ENCODE measurements around the gene NKX1-1.

The NKX1-1 gene

DNA sequence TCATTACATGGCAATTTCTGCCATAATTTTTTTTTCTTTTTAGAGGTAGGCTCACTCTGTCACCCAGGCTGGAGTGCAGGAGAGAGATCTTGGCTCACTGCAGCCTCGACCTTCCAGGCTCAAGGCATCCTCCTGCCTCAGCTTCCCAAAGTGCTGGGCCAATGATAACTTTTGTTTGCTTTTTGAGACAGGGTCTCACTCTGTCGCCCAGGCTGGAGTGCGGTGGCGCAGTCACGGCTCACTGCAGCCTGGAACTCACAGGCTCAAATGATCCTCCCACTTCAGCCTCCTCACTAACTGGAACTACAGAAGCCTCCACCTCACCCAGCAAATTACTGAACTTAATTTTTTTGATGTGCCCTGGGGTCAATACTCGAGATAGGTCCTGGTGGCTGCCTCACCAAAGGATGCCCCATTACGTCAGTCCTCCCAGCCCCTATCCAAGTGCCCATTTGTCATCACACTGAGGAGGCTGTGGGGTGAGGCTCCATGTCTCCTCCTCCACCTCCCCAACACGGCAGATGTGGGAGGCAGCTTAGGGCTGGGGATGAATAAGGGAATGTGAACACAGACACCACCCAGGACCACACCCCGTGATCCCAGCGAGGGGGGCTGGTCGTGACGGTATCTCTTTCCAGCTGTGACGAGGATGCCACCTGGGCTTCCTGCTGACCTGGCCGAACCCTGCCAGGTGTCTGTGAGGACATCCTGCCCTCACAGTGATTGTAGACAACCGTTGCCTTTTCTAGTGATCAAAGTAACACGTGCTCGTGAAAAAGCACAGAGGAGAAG lies 12.4 kb upstream of the NKX1-1 start:
- Histone ChIP-seq H3K4me2 (ENCODE audit: low read depth, low read length, poor library complexity, severe bottlenecking) (no peak overlapping the region), H3K27me3 (ENCODE audit: low read length) (no peaks in the 10 kb centered on the region), H4K20me1 (ENCODE audit: low read depth, low read length) (no peaks in the 10 kb centered on the region), H2AFZ (ENCODE audit: low read depth, low read length, severe bottlenecking) (no peak overlapping the region), H3K9me2 (replicated peaks; ENCODE audit: insufficient read depth, low read length) (no peaks in the 10 kb centered on the region), H3K4me3 (ENCODE audit: insufficient read depth, low read length, poor library complexity, severe bottlenecking) (no peak overlapping the region), H3K9ac (ENCODE audit: low read length) (no peak overlapping the region), H3K27ac (ENCODE audit: low read depth, low read length) (no peak overlapping the region), H3K9me3 (ENCODE audit: insufficient read depth, low read length) (no peaks in the 10 kb centered on the region), H3F3A (ENCODE audit: insufficient read depth) (no peaks in the 10 kb centered on the region), H3K79me2 (ENCODE audit: insufficient read depth, low read length) (no peaks in the 10 kb centered on the region), H3K36me3 (ENCODE audit: low read length) (no peaks in the 10 kb centered on the region)
- no peak for TF ChIP-seq EZH2phosphoT487 (conservative IDR thresholded peaks at IDR 0.05; ENCODE audit: low read length)
- TF ChIP-seq, protein P1, sequence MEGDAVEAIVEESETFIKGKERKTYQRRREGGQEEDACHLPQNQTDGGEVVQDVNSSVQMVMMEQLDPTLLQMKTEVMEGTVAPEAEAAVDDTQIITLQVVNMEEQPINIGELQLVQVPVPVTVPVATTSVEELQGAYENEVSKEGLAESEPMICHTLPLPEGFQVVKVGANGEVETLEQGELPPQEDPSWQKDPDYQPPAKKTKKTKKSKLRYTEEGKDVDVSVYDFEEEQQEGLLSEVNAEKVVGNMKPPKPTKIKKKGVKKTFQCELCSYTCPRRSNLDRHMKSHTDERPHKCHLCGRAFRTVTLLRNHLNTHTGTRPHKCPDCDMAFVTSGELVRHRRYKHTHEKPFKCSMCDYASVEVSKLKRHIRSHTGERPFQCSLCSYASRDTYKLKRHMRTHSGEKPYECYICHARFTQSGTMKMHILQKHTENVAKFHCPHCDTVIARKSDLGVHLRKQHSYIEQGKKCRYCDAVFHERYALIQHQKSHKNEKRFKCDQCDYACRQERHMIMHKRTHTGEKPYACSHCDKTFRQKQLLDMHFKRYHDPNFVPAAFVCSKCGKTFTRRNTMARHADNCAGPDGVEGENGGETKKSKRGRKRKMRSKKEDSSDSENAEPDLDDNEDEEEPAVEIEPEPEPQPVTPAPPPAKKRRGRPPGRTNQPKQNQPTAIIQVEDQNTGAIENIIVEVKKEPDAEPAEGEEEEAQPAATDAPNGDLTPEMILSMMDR (IDR thresholded peaks at IDR 0.05; ENCODE audit: insufficient read depth, low read length, poor library complexity, severe bottlenecking), result no peak

DNA sequence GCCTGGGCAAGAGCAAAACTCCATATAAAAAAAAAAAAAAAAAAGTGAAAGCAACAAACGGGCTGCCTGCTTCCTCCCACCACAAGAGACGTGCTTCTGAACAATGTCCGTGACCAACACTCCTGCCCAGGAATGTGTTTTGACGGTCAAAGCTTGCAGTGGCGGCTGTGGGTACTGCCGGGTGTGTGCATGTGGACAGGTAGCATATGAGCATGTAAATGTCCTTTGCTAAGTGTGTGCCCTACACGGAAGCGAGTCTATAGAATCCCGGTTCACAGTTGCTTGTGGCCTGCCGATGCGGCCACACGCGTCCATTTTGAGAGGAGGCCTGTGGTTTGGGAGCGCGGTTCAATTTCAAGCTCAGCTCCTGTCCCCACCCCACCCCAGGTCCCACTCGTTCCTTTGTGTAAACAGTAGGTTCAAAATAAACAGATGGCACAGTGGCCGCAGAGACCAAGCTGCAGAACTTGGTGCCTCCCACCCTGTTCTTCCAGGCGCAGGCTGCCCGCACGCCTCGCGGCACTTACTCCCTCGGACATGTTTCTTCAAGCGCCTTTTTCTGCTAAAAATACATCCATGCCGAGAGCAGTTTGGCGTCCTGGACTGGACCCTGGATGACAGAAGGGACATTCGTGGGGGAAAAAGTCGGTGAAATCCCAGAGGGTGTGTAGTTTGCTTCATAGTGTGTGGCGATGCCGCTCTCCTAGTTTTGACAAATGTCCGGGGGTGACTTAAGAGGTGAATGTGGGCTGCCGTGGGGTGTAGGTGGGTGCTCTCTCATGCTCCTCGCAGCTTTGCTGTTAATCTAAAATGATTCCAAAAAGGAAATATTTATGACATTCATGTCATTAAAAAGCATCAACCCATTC lies 11.5 kb upstream of the NKX1-1 start:
- Histone ChIP-seq H3K4me3 (ENCODE audit: insufficient read depth, low read length, poor library complexity, severe bottlenecking) (no peak overlapping the region), H3K9me2 (replicated peaks; ENCODE audit: insufficient read depth, low read length) (no peaks in the 10 kb centered on the region), H3K4me2 (ENCODE audit: low read depth, low read length, poor library complexity, severe bottlenecking) (no peak overlapping the region), H4K20me1 (ENCODE audit: low read depth, low read length) (no peaks in the 10 kb centered on the region), H2AFZ (ENCODE audit: low read depth, low read length, severe bottlenecking) (no peak overlapping the region), H3K9ac (ENCODE audit: low read length) (no peak overlapping the region), H3K79me2 (ENCODE audit: insufficient read depth, low read length) (no peaks in the 10 kb centered on the region), H3K9me3 (ENCODE audit: insufficient read depth, low read length) (no peaks in the 10 kb centered on the region), H3K27ac (ENCODE audit: low read depth, low read length) (no peak overlapping the region), H3K27me3 (ENCODE audit: low read length) (no peaks in the 10 kb centered on the region), H3K36me3 (ENCODE audit: low read length) (no peaks in the 10 kb centered on the region), H3F3A (ENCODE audit: insufficient read depth) (no peaks in the 10 kb centered on the region)
- TF ChIP-seq EZH2phosphoT487 (conservative IDR thresholded peaks at IDR 0.05; ENCODE audit: low read length), result no peak
- TF ChIP-seq, protein P1 (IDR thresholded peaks at IDR 0.05; ENCODE audit: insufficient read depth, low read length, poor library complexity, severe bottlenecking), result no peak

DNA sequence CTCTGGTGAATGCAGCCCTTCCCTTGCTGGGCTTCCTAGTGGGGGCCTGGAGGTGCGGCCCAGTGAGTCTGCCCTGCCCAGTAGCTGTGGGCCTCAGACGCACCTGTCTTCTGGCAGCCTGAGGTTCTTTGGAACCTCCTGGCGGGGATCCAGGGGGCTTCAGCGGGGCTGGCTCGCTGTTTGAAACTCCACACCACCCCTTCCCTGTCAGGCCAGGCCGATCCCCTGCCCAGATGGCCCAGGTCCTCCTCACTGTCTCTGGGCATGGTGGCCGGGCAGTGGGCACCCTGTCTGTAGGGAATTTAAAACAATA lies 10.7 kb upstream of the NKX1-1 start:
- Histone ChIP-seq H3K27ac (ENCODE audit: low read depth, low read length) (no peak overlapping the region), H3K9me2 (replicated peaks; ENCODE audit: insufficient read depth, low read length) (no peaks in the 10 kb centered on the region), H3F3A (ENCODE audit: insufficient read depth) (no peaks in the 10 kb centered on the region), H3K79me2 (ENCODE audit: insufficient read depth, low read length) (no peaks in the 10 kb centered on the region), H4K20me1 (ENCODE audit: low read depth, low read length) (no peaks in the 10 kb centered on the region), H3K36me3 (ENCODE audit: low read length) (no peaks in the 10 kb centered on the region), H3K4me2 (ENCODE audit: low read depth, low read length, poor library complexity, severe bottlenecking) (no peak overlapping the region), H3K9me3 (ENCODE audit: insufficient read depth, low read length) (no peaks in the 10 kb centered on the region), H3K9ac (ENCODE audit: low read length) (no peak overlapping the region), H3K27me3 (ENCODE audit: low read length) (no peaks in the 10 kb centered on the region), H2AFZ (ENCODE audit: low read depth, low read length, severe bottlenecking) (no peak overlapping the region), H3K4me3 (ENCODE audit: insufficient read depth, low read length, poor library complexity, severe bottlenecking) (no peak overlapping the region)
- TF ChIP-seq, protein P1 (IDR thresholded peaks at IDR 0.05; ENCODE audit: insufficient read depth, low read length, poor library complexity, severe bottlenecking), result no peak
- no peak for TF ChIP-seq EZH2phosphoT487 (conservative IDR thresholded peaks at IDR 0.05; ENCODE audit: low read length)
